ENCODE results near the gene SLC23A3. TPM values are rescaled to one million over a fixed set of nuclear protein-coding genes. Genes with fewer than 3 reads are reported as not detected.
A peak's percentile ranks its signal among the peaks of the same experiment; 100 is the strongest.

SLC23A3 gene
- total RNA-seq, 2 donors from 2014 or later: 0.47 to 0.50 TPM

DNA sequence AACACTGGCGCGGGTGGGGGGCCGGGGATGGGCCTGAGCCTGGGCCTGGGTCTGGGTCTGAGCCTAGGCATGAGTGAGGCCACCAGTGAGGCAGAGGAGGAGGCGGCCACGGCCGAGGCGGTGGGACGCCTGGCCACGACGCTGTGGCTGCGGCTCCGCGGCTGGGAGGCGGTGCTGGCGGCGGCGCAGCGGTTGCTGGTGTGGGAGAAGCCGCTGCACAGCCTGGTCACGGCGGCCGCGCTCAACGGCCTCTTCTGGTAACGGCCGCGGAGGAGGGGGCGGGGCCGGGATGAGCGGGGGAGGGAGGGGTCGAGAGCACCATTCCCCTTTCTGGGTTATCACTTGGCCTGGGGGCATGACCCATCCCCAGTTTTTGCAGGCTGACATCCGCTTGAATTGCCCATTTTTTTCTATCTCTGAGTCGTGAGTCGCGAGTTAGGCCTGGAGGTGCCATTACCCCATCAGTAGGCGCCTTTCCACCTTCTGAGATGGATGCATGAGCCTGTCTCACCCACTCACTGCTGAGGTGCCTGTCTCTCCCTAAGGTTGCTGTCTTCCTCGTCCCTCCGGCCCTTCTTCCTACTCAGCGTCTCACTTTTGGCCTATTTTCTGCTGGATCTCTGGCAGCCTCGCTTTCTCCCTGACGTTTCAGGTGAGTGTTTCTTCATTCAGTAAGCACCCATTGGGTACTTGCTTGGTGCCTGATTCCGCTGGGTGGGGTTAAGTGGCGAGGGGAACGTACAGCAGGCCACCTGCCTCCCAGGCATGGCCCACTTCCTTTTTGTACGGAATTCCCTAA is 8.7 kb upstream of the SLC23A3 start:
- ATAC-seq: peak; percentile 5 to 20
- intact Hi-C loops (cut with DNase I): loop anchor here (5.0 kb wide), 1 partner anchor 39 kb away; the partner anchor contains the start of gene ABCB6 (in 2 of the 2)
- peak; percentile 62 for DNase-seq

DNA sequence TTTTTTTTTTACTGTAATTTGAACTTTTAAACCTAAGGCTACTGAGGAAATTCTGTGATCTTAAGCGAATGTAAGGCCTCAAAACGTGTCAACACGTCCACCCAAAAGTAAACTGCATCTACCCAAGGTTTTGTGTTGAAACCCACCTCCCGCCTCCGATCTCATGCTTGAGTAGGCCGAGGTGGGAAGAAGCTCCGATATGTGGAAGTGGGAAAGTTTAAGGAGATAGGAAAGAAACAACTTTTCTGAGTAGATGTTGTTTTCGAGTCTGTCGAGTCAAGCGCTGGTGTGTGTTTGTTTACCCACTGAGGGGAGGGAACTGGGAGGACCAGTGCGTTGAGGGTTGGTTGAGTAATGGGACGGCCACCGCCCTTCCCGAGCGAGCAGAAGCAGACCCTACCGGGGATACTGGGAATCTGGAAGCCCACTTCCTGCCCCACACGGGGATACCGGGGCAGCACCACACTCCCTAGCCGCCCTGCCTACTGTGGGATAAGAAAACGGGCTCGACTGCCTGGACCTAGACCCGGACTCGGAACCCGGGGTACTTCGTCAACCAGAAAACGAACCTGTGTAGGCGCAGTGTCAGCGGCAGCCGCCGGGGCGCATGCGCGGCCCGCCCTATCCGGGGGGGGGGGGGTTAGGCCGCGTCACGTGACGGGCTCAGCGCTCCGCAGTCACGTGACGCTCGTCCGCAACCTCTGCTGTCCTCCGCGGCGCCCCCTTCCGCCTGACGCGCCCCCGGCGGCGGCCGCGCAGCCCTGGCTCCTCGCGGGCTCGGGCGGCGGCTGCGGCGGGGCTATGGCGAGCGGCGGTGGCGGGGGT is 7.9 kb upstream of the SLC23A3 start, which contains the start of gene RETREG2:
Gene RETREG2, plus strand, starts transcription at position 724 of the 825 bp plus-strand sequence. Its CDS starts 78 bp downstream, at position 802.
- intact Hi-C loops (cut with DNase I): loop anchor here (5.0 kb wide), 1 partner anchor 40 kb away; the partner anchor contains the start of gene ABCB6 (in 2 of the 2)
- ATAC-seq: peak; percentile 81 to 90
- DNase-seq: peak; percentile 90

DNA sequence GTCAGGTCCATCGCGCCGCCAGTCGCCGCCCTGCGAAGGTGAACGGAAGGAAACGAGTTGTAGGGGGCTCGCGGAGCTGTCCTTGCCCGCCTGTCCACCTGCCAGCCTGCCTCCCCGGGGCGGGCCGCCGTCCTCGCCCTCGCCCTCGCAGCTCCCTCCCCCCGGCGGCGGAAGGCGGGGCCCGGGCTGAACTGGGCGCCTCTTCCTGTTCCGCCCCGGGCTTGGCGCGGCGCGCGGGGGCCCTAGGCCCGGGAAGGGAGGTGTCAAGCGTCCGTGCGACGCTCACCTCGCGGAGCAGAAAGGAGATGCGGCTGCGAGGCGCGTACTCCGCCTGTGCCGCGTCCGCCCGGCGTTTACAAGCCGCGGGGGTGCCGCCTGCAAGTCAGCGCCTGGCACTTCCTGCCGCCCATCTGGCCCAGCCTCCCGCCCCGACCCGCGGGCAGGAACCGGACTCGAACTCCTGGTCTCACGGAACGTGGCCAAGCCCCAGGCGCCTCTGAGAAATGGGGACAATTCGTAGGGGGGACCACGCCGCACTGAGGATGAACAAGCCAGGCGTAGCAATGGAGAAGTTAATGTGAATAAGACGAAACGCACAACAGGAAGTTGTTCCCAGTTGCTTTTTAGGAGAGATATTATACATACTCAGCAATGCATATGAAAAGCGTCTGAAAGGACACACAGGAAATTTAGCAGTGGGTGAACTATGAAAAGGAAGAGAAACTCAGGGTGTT is 7.2 kb upstream of the SLC23A3 start, which contains the start of gene CNPPD1:
Gene CNPPD1, minus strand, starts transcription at position 108 of the 734 bp plus-strand sequence. Its CDS starts 97 bp downstream, at position 11.
- peak; percentile 90 for DNase-seq
- intact Hi-C loops (cut with DNase I): loop anchor here (5.0 kb wide), 1 partner anchor 40 kb away; the partner anchor contains the start of gene ABCB6 (in 2 of the 2)

DNA sequence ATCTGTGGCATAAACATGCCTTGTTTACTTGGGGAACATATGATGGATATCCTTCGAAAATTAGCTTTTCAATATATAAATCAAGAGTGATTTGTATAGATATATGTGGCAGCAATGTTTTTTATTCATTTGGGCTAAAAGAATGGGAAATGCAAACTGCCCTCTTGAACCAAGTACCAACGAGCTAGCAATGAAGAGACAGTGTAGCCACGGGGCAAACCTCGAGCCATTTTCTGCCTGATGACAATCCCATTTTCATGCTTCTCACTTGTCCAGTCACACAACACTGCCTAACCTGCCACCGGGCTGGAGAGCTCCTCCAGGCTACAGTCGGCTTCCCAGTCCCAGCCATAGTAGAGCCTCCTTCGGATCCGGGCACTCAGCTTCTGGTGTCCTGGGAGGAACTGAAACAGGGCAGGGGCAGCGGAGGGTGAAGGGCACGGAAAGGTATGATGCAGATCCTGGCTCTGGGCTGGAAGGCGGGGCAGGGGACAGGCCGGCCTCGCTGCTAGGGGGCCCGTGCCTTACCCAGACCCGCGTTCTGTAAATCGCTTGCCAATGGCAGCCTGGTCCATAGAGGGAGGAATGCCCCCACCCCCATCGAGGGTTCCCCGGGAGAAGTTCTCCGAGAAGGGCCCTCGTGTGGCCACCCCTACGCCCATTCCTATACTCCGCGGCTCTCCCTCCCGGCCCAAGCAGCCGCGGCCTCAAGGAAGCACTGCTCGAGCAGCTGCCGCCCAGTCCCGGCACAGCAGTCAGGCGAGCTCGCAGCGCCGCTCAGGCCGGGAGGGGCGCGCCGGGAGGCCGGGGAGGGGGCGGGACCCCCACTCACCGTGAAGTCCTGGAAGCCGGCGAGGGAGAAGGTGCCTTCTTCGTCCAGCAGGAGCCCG is 6.3 kb upstream of the SLC23A3 start:
- intact Hi-C loops (cut with DNase I): loop anchor here (5.0 kb wide), 1 partner anchor 41 kb away; the partner anchor contains the start of gene ABCB6 (in 2 of the 2)
- DNase-seq (peak; percentile 49), ATAC-seq (peak; percentile 38 to 40)

More for the DNA sequence above, 7.2 kb upstream of the SLC23A3 start, which contains the start of gene CNPPD1:
- ATAC-seq: peak; percentile 91

DNA sequence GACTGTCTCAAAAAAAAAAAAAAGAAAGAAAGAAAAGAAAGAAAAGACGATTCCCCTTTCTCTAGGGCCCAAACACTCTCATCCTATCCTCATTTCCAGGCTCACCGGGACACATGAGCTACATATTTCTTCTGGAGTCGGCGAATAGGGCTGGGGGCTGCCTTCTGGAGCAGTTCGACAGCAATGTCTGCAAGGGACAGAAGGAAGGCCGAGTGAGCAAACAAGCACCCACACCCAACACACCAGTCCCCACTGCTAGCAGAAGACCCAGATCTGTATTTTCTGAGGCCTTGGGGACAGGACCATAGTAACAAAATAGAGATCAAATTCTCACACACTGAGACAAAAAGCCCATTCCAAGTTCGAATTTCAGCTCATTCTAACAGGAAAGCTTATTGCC is 5.7 kb upstream of the SLC23A3 start:
- DNase-seq (no peak), ATAC-seq (no peak)
- intact Hi-C loops (cut with DNase I): loop anchor here (5.0 kb wide), 1 partner anchor 42 kb away; the partner anchor contains the start of gene ABCB6 (in 2 of the 2)

DNA sequence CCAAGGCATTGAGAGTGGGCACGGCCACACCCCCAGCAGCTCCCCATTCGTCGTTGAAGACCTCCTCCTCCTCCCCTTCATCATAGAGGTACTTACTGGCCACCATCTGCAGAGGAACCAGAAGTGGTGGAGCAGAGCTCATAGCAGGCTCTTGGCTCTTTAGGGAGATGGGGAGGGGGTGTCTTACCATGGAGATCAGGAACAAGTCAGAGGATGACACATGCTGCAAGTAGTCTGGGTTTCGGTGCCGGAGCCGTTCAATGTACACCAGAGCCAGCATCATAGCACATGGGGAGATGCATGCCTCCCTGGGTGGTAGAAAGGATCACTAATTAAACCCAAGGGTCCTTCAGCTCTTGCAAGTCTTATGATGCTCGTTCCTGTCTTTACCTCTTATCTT is 5.0 kb upstream of the SLC23A3 start:
- no peak for DNase-seq
- intact Hi-C loops (cut with DNase I): loop anchor here (5.0 kb wide), 1 partner anchor 42 kb away; the partner anchor contains the start of gene ABCB6 (in 2 of the 2)
- no peak for ATAC-seq

DNA sequence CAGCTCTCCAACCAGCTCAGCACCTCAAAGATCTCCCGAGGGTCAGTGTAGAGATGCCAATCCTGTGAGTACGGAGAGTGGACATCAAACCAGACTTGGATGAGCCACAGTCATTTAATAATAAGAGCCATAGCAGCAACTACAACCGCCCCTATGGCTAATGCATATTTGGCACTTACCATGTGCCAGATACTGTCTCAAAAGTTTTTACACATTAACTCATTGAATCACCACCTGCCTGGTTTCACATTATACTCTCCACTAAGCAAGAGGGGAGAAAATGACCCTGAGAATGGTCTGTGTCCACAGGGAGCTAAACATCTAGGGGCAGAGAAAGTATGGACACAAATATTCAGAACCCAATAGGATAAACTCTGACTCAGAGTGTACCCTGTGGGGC is 4.3 kb upstream of the SLC23A3 start:
- no peak for ATAC-seq
- intact Hi-C loops (cut with DNase I): no loop called here
- no peak for DNase-seq

DNA sequence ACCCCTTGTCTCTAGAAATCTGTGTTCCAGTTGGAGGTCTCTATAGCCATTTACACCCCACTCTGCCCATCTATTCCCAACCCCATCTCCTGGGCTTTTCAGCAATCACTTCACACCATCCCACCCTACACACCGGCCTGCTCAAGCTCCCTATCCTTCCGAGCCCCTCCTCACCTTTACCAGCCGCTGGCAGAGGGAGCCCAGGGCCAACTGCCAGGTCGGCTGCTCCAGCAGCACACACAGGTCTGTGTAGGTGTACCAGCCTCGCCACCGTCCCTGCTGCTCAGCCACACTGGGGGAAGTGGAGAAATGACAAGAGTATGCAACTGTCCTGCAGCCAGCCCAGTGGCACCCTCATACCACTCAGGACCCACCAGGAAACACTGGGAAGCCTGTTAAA is 3.3 kb upstream of the SLC23A3 start:
- DNase-seq: no peak
- intact Hi-C loops (cut with DNase I): no loop called here
- no peak for ATAC-seq

DNA sequence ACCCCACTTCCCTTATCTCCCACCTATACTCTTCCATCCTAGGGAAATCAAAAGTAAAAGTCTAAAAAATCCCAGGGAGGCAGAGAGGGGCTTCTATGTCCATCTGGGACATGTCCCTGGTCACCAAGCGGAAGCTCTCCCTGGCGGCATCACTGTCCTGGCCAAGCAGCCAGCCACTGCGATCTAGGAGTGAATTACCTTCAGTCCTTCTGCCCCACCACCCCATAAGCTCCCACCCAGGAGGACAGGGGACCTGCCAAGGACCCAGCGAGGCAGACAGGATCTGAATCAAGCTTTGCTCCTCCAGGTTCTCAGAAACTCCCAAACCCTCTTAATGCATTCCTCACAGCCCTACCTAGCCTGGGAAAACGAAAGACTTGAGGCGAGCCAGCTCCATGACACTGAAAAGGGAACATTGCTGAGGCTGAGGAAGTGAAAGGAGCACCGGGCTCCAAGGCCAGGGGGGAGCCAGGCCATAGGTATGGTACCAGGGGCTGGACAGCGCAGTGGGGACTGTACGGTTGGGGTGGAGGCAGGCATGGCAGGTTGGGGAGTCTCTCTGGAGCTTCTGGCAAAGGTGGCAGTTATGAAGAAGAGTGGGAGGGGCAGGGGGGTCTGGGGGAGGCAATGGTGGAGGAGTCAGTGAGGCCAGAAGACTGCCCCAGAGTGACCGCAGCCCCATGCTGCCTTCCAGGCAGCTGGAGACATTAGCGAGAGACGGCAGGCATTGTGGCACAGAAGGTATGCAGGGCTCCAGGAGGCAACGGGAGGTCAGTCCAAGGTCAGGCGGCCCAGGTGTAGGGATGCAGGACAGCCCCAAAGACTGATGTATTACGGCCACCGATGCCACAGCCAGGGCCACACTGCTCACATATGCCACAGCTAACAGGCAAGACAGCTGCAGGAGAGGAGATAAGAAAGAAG is 2.7 kb upstream of the SLC23A3 start:
- intact Hi-C loops (cut with DNase I): no loop called here
- ATAC-seq: no peak

DNA sequence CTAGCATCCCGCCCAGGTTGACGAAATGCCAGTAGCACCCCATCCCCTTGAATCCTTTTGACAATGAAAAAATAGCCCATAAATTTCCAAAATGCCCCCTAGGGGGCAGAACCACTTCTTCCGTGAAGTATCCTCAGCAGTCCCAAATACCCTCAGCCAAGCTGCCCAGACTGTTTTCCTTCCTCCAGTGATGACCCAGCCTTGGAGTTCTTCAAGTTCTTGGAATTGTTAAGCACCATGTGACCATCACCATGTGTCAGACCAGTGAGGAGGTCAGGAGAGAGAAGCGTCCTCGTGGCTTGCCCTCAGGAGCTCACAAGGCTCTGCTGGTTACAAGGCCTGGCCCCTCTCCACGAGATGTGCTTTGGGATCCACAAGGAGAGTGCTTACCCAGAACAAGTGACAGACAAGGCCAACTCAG is 1.4 kb upstream of the SLC23A3 start:
- peak; percentile 67 to 77 for ATAC-seq
- intact Hi-C loops (cut with DNase I): no loop called here
- peak; percentile 45 for DNase-seq

More for the DNA sequence above, 2.7 kb upstream of the SLC23A3 start:
- DNase-seq: no peak

DNA sequence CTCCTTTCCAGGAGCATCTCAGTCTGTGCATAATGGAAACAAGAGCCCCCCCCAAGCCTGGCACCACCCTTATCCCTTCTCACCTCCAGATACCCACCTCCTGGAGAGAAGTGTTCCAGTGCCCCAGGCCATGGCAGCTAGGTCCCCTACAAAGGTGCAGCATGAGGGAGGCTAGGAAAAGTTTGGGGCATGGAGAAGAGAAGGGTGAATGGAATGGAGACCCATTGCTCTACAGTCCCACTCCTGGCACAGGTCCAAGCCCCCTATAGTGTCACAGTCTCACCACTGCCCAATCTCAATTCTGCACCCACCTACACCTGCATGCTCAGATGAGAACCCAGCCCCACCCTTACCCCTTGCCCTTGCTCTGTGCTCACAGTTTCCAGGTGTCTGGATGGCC is 897 bp downstream of the SLC23A3 start:
- no peak for DNase-seq
- no peak for ATAC-seq
- intact Hi-C loops (cut with DNase I): no loop called here

DNA sequence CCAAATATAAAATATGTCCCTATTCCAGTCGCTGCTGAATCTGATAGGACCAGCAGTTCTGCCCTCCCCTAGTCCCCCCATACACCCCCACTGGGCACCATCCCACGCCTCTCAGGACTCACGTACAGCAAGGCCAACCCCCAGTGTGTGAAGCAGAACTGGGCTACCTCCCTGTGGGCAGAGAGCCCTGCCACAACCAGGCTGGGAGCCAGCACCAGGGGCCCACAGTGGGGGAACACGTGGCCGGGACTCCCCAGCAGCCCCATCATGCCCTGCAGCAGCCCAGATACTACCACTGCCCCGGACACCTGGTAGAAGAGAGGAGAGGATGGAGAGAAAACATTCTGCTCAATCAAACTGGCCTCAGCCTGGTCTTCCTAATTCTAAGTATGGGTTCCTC is 1.3 kb downstream of the SLC23A3 start:
- intact Hi-C loops (cut with DNase I): no loop called here
- DNase-seq: no peak
- peak in 1 of 2 donors; percentile 39 for ATAC-seq

DNA sequence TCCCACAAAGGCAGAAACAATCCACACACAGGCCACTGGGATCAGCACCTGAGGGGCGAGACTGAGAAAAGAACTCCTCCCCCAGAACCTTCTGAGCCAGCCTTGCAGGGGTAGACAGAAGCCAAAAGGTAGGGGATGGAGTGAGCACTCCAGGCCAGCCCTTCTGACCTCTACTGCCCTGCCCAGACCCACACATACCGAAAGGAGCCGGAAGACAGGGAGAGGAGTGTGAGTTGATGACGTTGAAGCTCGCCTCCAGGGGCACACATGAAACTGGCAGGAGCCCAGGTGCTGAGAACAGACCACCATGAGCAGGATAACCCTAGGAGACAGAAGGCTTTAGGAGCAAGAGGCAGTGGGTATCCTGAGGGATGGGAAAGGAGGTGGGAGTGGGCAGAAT is 1.8 kb downstream of the SLC23A3 start:
- intact Hi-C loops (cut with DNase I): no loop called here
- no peak for DNase-seq
- no peak for ATAC-seq

DNA sequence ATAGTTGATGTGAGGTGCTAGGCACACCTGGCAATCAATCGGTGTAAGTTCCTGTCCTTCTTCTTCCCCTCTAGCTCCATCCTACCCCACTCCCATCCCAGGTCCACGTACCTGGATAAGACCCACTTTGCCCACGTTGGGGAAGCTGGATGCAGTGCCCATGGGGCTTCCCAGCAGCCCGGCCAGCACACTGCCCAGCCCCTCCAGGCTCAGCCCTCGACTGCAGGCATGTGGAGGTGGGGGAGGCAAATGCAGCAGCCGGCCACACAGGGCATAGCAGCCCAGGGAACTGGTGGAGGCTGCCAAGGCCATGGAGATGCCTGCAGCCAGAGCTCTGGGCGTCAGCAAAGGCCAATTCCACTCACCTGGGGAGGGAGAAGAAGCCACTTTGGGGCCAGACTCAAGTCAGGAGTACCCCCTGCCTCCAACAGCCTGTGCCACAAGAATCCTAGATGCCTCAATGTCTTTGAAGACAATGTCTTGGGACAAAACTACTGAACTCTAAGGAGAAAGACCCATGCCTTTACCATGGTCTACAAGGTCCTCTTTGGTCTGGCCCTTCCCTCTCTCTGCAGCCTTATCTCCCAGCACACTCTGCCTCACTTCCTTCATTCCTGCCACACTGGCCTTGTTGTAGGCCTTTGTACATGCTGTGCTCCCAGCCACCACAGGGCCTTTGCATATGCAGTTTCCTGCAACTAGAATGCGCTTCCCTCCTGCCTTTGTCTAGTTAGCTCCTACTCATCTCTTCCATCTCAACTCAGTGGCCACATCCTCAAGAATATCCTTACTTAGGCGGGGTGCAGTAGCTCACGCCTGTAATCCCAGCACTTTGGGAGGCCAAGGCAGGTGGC is 4.5 kb downstream of the SLC23A3 start:
- intact Hi-C loops (cut with DNase I): no loop called here
- ATAC-seq (no peak), DNase-seq (no peak)

DNA sequence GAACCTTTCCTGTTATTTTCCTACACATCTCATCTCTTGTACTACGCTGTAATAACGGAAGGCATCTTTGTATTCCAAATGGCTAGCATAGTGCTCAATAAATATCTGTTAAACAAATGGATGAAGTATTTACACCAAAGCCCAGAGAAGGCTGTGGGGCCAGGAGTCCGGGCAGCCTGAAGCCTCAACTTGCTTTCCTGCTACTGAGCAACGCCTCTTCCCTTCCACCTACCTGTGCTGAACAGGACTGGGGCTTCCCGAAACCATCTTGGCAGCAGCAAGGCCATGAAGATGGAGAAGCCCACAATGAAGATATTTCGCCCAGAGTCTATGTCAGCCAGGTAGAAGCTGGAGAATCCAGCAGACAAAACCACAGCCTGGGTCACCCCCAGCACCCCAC is 6.7 kb downstream of the SLC23A3 start:
- ATAC-seq (no peak), DNase-seq (no peak)
- intact Hi-C loops (cut with DNase I): loop anchor here in 1 of 2 donors (5.0 kb wide), 1 partner anchor 134 kb away; no protein-coding TSS in a partner anchor

DNA sequence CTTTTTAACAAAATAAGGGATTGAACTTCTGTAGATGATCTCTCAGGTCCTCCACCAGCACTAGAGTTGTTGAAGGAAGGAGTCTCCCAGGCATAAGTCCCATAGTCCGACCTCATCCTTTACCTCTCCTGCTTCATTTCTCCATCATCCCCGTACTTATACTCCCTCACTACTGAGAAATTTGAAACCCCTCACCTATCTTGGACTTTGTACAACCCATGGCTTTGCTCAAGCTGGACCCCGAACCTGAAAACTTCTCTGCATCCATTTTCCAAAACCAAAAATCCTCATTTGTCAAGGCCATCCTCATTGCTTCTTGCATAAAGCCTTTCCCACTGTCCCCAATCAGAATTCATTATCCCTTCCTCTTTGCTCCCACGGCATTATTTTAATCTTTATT is 8.7 kb downstream of the SLC23A3 start:
- no peak for ATAC-seq
- intact Hi-C loops (cut with DNase I): loop anchor here (2.0 to 5.0 kb wide), 2 partner anchors 136 to 138 kb away; no protein-coding TSS in a partner anchor
- DNase-seq: no peak
